Tibial nerve (tissue), 3 donors: ENCODE data around the gene PANX1.

Experiments
- POLR2A ChIP-seq, 2 donors: fragments of 450-650 bp; IDR thresholded peaks; one replicate each; pipeline ENCODE4 v1.6.1; 2017; ENCODE audit warnings: antibody characterized with exemption in 2 of 2, mild to moderate bottlenecking in 2 of 2, moderate library complexity in 2 of 2
- TF ChIP-seq, protein P1 (sequence below), 5 experiments: fragments of 200-600 bp in 3 of 5; fragments of 450-650 bp in 2 of 5; sonication (generic) in 3 of 5; IDR thresholded peaks; one replicate each; pipeline ENCODE4 v1.5.1; 2016 to 2019; ENCODE audit warnings: antibody characterized with exemption in 5 of 5, mild to moderate bottlenecking in 3 of 5, moderate library complexity in 2 of 5

DNA sequence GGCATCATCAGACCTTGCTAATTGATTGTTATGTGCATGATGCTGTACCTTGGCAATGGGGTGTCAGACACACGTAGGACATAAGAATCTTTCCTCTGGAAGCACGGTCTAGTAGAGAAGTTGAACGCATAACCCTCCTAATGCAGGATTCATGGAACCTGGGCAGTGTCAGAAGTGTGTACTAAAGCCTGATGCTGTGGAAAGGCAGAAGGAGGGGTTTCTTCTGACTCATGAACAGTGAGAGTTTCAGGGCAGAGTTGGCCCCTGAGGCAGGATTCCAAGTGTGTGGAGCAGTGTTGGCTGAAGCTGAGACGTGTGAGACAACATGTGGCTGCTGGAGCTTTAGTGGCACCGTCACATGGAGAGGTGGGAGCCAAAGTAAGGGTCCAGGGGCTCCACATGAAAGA lies 3.5 kb downstream of the PANX1 start:
- TF ChIP-seq, protein P1, sequence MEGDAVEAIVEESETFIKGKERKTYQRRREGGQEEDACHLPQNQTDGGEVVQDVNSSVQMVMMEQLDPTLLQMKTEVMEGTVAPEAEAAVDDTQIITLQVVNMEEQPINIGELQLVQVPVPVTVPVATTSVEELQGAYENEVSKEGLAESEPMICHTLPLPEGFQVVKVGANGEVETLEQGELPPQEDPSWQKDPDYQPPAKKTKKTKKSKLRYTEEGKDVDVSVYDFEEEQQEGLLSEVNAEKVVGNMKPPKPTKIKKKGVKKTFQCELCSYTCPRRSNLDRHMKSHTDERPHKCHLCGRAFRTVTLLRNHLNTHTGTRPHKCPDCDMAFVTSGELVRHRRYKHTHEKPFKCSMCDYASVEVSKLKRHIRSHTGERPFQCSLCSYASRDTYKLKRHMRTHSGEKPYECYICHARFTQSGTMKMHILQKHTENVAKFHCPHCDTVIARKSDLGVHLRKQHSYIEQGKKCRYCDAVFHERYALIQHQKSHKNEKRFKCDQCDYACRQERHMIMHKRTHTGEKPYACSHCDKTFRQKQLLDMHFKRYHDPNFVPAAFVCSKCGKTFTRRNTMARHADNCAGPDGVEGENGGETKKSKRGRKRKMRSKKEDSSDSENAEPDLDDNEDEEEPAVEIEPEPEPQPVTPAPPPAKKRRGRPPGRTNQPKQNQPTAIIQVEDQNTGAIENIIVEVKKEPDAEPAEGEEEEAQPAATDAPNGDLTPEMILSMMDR (IDR thresholded peaks at IDR 0.05): no peak
- TF ChIP-seq POLR2A (IDR thresholded peaks at IDR 0.05): no peak
